A549 treated with AZD9567 at 1 μM for 4 hours (cell line): Measurements from ENCODE around the gene C4orf33. TPM values are rescaled to one million over a fixed set of nuclear protein-coding genes. Genes with fewer than 3 reads are reported as not detected.

ENCODE experiments used
- total RNA-seq: library from RNA; stranded (reverse); fragments of 200-300 nt; extraction: Qiagen RNA extraction; gene quantifications from 5 replicates; pipeline ENCODE4 v1.2.3, GENCODE V29; 2022; ENCODE audit not compliant: insufficient read depth

The C4orf33 gene, protein sequence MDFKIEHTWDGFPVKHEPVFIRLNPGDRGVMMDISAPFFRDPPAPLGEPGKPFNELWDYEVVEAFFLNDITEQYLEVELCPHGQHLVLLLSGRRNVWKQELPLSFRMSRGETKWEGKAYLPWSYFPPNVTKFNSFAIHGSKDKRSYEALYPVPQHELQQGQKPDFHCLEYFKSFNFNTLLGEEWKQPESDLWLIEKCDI
- 3.3 to 7.0 TPM (median 4.4 TPM) in 5 replicates for total RNA-seq

DNA sequence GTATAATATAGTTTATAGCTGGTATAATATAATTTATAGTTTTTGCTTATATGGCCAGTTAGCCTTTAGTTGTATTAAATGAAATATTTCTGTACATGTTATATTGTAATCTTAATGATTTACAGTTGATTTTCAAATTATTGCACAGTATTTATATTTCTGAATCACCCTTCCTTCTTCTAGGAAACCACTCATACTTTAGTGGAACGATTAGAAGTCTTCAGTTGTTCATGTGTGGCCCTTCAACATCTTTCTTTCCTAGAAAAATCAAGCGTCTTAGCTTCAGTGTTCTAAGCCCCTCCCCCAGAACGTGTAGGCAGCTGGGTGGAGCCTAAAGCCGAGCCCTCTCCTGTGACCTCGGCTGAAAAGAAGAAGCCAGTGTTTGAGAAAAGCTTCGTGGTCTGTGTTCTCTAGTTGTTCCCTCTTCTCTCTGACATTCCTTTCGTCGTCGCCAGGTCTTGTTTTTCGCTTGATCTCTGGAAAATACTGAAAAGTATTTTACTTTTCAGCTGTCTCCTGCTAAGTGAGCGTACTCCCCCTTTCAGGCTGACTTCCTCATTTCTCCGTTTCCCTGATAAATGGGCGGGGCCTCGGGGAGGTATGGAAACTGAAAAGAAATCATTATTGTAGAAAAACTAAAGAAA is at the start of gene C4orf33:
C4orf33 (plus strand) TSS at position 342 of the 644 bp plus-strand sequence. CDS start 6,459 bp downstream, outside the sequence.

DNA sequence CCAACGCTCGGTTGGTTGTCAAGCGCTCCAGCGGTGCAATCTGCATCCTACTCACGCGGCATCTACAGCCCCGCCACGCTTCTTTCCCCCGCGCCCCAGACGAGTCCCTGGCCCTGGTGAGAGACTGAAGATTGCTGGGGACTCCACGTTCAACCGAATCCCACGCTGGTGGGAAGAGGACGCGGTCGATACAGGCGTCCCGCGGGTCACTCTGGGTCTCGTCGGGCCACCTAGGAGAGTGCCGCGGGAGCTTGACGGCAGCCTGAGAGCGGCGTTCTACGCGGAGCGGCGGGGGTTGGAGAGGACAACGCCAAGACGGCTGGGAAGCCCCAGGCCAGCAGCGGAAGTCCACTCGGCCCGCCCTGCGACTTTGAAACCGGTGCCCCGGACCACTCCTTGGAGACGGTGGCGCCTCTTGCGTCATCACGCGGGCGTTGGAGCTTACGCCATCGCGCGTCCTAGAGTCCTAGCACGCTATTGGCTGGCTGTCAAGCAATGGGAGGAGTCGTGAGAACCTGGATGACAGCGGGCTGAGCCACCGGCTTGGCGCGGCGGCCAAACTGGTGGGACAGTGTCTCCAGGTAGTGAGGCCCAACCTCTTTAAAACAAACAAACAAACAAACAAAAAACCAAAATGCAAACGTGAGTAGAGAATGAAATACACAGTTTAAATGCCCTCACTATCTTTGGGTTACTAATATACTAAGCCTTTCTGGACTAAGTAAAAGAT is 2.6 kb upstream of the C4orf33 start, which contains the start of gene SCLT1:
SCLT1 (minus strand) TSS at position 349 of the 730 bp plus-strand sequence. CDS start 436 bp downstream, outside the sequence.

Other genes with a start within 250 kb of the C4orf33 start
- 4.6 to 6.1 TPM (median 5.7 TPM) in 5 replicates for gene SCLT1, start 2.6 kb upstream of the C4orf33 start, total RNA-seq